ENCODE results near the gene ZNF768. TPM values are rescaled to one million over a fixed set of nuclear protein-coding genes. Genes with fewer than 3 reads are reported as not detected.

The ZNF768 gene
- total RNA-seq, result 10 to 100 TPM; 13.5 to 15.1 TPM
- 2.5 TPM for polyA plus RNA-seq

DNA sequence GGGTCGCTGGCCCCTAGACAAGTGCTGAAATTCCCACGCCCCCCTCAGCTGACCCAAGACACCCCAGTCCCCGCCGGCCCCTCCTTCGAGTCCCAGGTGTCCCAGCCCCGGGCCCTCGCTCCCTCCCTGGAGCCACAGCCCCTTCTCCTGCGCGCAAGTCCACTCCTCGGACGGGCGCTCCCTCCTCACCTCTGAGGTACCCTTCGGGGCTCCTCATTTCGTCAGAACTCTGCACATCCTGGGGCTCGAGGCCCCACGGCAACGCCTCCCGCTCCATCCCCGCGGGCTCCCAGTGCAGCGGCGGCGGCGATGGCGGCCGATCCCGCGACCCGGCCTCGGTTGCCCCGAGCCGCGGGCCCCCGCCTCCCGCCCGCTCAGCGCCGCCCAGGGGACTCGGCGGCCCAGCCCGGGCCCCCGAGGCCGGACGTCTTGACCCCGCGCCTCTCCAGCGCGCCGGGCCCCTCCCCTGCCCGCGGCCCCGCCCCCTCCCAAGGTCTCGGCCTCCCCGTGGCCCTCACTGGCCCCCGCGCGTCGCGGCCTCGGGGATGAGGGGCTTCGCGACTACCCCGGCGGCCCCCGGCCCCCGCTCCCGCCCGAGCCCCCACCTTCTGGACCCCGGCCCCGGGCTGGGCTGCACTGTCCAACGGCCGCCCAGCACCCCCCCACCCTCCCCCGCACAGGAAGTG, at the start of gene ZNF768:
Gene ZNF768 (minus strand): TSS at position 430 of the 686 bp plus-strand sequence. CDS start 153 bp downstream, at position 277.
- H3K4me1 Mint-ChIP-seq, result peaks cover 14 to 28% (median 27%) of the 10 kb centered on the region in 3 donors
- Histone ChIP-seq H3K27ac (ENCODE audit: low read depth, low read length) (peak within 1 kb of the TSS; percentile 79), H3K9me3 (ENCODE audit: low read length) (no peaks in the 10 kb centered on the region), H3K36me3 (ENCODE audit: insufficient read depth, low read length) (no peaks in the 10 kb centered on the region), H3K4me1 (ENCODE audit: insufficient read depth, low read length) (peaks cover 19% of the 10 kb centered on the region), H3K27me3 (ENCODE audit: insufficient read depth, low read length, poor library complexity, severe bottlenecking) (no peaks in the 10 kb centered on the region), H3K4me3 (ENCODE audit: low read length) (peak within 1 kb of the TSS; percentile 50)
- H3K27me3 Mint-ChIP-seq, result no peaks in the 10 kb centered on the region
- peak within 1 kb of the TSS; percentile 83 to 94 (median 90) for H3K4me3 Mint-ChIP-seq
- POLR2A ChIA-PET, result interaction anchor here (0.5 to 4.3 kb wide), 9 partner anchors 8 to 132 kb away, joined by 3 to 18 read pairs (median 4); partner anchors contain the start of genes FBRS, ZNF747 and ZNF764
- CTCF ChIA-PET, result interaction anchor here (0.8 to 2.5 kb wide), 5 partner anchors 9 to 97 kb away, joined by 3 to 11 read pairs (median 4); partner anchors contain the start of genes DCTPP1 and ZNF764
- H3K9me3 Mint-ChIP-seq, result no peaks in the 10 kb centered on the region
- H3K27ac Mint-ChIP-seq, result peak within 1 kb of the TSS; percentile 81 to 99 (median 92)
- H3K36me3 Mint-ChIP-seq, result peaks cover 0 to 22% (median 0%) of the 10 kb centered on the region in 3 donors
- peak in 3 of 5 donors; percentile 25 to 41 (median 30) for DNase-seq

DNA sequence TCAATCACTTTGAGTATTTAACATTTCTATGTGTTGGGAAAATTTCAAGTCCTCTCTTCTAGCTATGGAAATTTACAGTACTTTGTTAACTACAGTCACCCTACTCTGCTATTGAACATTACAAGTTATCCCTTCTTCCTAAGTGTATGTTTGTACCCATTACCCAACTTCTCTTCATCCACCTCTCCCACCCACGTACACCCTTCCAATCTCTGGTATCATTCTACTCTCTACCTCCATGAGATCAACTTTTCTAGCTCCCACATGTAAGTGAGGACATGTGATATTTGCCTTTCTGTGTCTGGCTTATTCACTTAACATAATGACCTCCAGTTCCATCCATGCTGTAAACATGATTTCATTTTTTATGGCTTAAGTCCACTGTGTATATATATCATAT, 48.3 kb upstream of the ZNF768 start:
- Mint-ChIP-seq H3K27ac (peak overlapping the region in 3 of 8 donors; percentile 11 to 66 (median 25)), H3K4me3 (peak overlapping the region in 2 of 7 donors; percentile 2 to 71), H3K9me3 (no peaks in the 10 kb centered on the region), H3K4me1 (peaks cover 12 to 31% (median 18%) of the 10 kb centered on the region in 3 donors), H3K27me3 (no peaks in the 10 kb centered on the region), H3K36me3 (peaks cover 0 to 25% (median 2%) of the 10 kb centered on the region in 3 donors)
- Histone ChIP-seq H3K27me3 (ENCODE audit: insufficient read depth, low read length, poor library complexity, severe bottlenecking) (no peaks in the 10 kb centered on the region), H3K4me1 (ENCODE audit: insufficient read depth, low read length) (peaks cover 19% of the 10 kb centered on the region), H3K27ac (ENCODE audit: low read depth, low read length) (no peak overlapping the region), H3K4me3 (ENCODE audit: low read length) (no peak overlapping the region), H3K36me3 (ENCODE audit: insufficient read depth, low read length) (no peaks in the 10 kb centered on the region), H3K9me3 (ENCODE audit: low read length) (no peaks in the 10 kb centered on the region)
- DNase-seq, result no peak
- POLR2A ChIA-PET, result no interaction called here
- CTCF ChIA-PET, result no interaction called here

DNA sequence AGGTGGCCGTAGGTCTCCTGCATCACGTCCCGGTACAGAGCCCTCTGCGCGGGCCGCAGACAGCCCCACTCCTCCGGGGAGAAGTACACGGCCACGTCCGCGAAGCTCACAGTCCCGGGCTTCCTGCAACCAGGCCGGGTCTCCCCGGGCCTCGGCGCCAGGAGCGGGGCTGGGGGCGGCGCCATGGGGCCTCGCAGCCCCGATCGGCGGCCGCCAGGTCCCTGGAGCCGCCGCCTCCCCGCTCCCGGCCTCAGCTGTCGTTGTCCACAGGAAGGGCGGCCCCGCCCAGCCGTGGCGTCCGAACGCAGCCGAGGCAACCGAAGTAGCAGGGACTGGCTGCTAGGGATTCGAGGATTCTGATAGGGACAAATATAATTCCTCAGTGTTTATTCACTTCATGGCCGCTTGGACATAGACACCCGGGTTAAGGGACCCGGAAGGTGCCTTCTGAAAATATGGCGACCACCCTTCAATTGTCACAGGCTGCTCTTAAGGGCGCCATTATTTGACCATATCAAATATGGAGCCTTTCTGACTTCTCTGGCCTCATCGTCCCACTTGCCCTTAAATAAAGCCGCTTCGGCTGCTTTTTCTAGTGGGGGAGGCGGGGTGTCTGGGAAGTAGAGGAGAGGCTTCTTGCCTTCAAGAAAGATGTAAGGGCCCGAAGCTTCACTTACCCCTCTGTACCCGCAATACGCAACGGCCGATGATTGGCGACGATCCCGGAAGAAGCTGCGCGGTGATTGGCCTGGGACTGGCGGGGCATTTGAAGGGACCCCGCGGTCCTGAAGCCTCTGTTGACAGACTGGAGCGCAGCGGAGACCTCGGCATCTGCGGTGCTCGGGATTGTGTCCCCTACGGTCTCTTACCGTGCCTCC, 45.3 kb upstream of the ZNF768 start, which contains the start of gene ZNF688:
Gene ZNF688 (minus strand): TSS at position 270 of the 878 bp plus-strand sequence. CDS start 85 bp downstream, at position 185.
- H3K27me3 ChIP-seq (ENCODE audit: insufficient read depth, low read length, poor library complexity, severe bottlenecking), result no peaks in the 10 kb centered on the region
- DNase-seq, result peak; percentile 92 to 98 (median 96)
- H3K4me1 Mint-ChIP-seq, result peaks cover 20 to 49% (median 31%) of the 10 kb centered on the region in 3 donors
- peak within 1 kb of the TSS; percentile 92 for H3K27ac ChIP-seq (ENCODE audit: low read depth, low read length)
- no peaks in the 10 kb centered on the region for H3K9me3 Mint-ChIP-seq
- CTCF ChIA-PET, result interaction anchor here (0.6 to 2.7 kb wide), 16 partner anchors 14 to 154 kb away, joined by 3 to 23 read pairs (median 4); partner anchors contain the start of genes DCTPP1, ZNF747, ZNF764 and ZNF785
- H3K4me3 ChIP-seq (ENCODE audit: low read length), result peak within 1 kb of the TSS; percentile 78
- H3K4me3 Mint-ChIP-seq, result peak within 1 kb of the TSS; percentile 87 to 96 (median 91)
- POLR2A ChIA-PET, result interaction anchor here (0.5 to 2.8 kb wide), 24 partner anchors 10 to 937 kb away, joined by 3 to 55 read pairs (median 4); partner anchors contain the start of genes DCTPP1, FBRS, PRR14 and ZNF689
- H3K9me3 ChIP-seq (ENCODE audit: low read length), result no peaks in the 10 kb centered on the region
- H3K4me1 ChIP-seq (ENCODE audit: insufficient read depth, low read length), result peaks cover 44% of the 10 kb centered on the region
- H3K27me3 Mint-ChIP-seq, result no peaks in the 10 kb centered on the region
- H3K27ac Mint-ChIP-seq, result peak within 1 kb of the TSS; percentile 89 to 99 (median 96)
- no peaks in the 10 kb centered on the region for H3K36me3 ChIP-seq (ENCODE audit: insufficient read depth, low read length)
- H3K36me3 Mint-ChIP-seq, result peaks cover 0 to 15% (median 2%) of the 10 kb centered on the region in 3 donors

DNA sequence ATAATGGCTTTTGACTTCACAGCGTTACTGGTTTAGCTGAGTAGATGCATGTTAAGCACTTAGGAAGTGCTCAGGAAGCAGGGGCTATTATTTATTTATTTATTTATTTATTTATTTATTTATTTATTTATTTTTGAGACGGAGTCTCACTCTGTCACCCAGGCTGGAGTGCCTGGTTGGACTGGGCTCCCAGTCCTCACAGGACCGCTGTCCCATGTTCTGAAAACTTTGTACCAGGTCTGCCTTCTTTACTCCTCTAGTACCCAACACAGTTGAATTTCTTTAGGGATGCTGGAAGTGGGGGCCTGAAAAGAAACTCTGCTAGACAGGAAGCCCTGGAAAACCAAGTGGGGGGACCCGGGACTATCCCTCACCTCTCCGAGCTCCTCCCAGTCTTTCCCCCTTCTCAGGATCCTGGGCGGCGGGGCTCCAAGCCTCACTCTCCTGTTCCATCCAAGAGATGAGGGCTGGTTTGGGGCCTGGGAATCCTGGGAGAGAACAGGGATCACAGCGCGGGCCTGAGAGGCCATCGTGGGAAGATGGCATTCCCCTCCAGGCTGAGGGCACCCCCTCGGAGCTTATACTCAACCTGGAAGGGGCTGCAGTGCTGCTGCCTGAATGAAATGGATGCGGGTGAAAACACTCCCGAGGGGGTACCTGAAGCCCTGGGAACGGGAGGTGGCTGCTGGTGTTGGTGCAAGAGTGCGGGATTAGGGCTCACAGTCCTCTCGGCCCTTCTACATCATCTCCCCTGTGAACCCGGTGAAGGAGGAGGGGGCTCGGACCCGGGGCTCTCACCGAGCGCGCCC, 44.5 kb upstream of the ZNF768 start:
- no peaks in the 10 kb centered on the region for H3K27me3 ChIP-seq (ENCODE audit: insufficient read depth, low read length, poor library complexity, severe bottlenecking)
- POLR2A ChIA-PET, result interaction anchor here (0.6 to 2.8 kb wide), 13 partner anchors 9 to 153 kb away, joined by 3 to 55 read pairs (median 8); partner anchors contain the start of genes PRR14, ZNF747, ZNF764 and ZNF785
- no peaks in the 10 kb centered on the region for H3K27me3 Mint-ChIP-seq
- H3K36me3 Mint-ChIP-seq, result peaks cover 0 to 15% (median 2%) of the 10 kb centered on the region in 3 donors
- CTCF ChIA-PET, result interaction anchor here (0.9 to 2.7 kb wide), 7 partner anchors 13 to 121 kb away, joined by 3 to 23 read pairs (median 5); partner anchors contain the start of genes ZNF747 and ZNF764
- H3K27ac Mint-ChIP-seq, result peak overlapping the region; percentile 77 to 97 (median 90)
- H3K36me3 ChIP-seq (ENCODE audit: insufficient read depth, low read length), result no peaks in the 10 kb centered on the region
- peaks cover 20 to 53% (median 35%) of the 10 kb centered on the region in 3 donors for H3K4me1 Mint-ChIP-seq
- peak overlapping the region; percentile 78 for H3K4me3 ChIP-seq (ENCODE audit: low read length)
- DNase-seq, result no peak
- H3K9me3 ChIP-seq (ENCODE audit: low read length), result no peaks in the 10 kb centered on the region
- H3K4me3 Mint-ChIP-seq, result peak overlapping the region; percentile 82 to 95 (median 90)
- H3K9me3 Mint-ChIP-seq, result no peaks in the 10 kb centered on the region
- peaks cover 44% of the 10 kb centered on the region for H3K4me1 ChIP-seq (ENCODE audit: insufficient read depth, low read length)
- H3K27ac ChIP-seq (ENCODE audit: low read depth, low read length), result peak overlapping the region; percentile 92

DNA sequence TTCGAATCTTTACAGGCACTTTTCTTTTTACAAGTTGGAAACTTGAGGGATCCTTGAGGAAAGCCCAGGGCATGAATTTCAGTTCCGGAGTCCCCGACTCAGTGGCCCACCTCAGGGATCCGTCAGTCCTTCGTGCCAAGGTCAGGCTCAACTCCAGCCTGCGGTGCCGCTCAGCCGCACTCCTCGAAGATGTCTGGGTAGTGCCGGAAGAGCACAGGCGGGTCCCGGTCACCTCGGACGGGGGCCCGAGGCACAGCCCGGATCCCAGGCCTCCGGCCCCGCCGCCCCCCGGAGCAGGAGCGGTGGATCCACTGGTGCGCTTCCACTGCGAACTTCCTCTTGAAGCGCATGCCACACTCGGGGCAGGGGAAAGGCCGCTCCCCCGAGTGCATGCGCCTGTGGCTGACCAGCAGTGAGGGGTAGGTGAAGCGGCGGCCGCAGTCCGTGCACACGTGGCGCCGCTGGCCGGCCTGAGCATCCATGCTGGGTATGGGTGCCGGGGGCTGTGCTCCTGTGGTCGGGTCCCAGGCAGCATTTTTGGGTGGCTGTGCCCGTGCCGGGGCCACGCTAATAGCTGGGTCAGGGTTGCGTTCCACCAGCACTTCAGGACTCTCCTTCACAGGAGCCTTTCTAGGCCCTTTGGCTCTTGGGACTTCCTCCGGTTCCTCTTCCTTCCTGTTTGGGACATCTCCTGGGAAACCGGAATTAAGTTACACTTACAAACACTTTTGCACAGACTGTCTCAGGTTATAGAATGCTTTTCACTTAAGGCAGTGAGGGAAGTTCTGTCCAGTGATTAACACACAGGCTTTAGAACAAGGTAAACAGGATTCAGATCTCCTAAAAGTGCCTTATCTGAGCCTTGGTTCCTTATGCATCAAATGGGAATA, 43.6 kb upstream of the ZNF768 start:
- Histone ChIP-seq H3K4me1 (ENCODE audit: insufficient read depth, low read length) (peaks cover 44% of the 10 kb centered on the region), H3K27ac (ENCODE audit: low read depth, low read length) (no peak overlapping the region), H3K27me3 (ENCODE audit: insufficient read depth, low read length, poor library complexity, severe bottlenecking) (no peaks in the 10 kb centered on the region), H3K9me3 (ENCODE audit: low read length) (no peaks in the 10 kb centered on the region), H3K4me3 (ENCODE audit: low read length) (no peak overlapping the region), H3K36me3 (ENCODE audit: insufficient read depth, low read length) (no peaks in the 10 kb centered on the region)
- Mint-ChIP-seq H3K4me1 (peaks cover 20 to 53% (median 35%) of the 10 kb centered on the region in 3 donors), H3K36me3 (peaks cover 0 to 15% (median 2%) of the 10 kb centered on the region in 3 donors), H3K9me3 (no peaks in the 10 kb centered on the region), H3K4me3 (peak overlapping the region in 6 of 7 donors; percentile 15 to 92 (median 87)), H3K27ac (peak overlapping the region in 7 of 8 donors; percentile 36 to 97 (median 88)), H3K27me3 (no peaks in the 10 kb centered on the region)
- CTCF ChIA-PET, result interaction anchor here (2.4 to 2.7 kb wide), 3 partner anchors 12 to 120 kb away, joined by 8 to 23 read pairs (median 19); partner anchors contain the start of genes ZNF747 and ZNF764
- POLR2A ChIA-PET, result interaction anchor here (1.0 to 2.8 kb wide), 5 partner anchors 8 to 43 kb away, joined by 3 to 55 read pairs (median 20); partner anchors contain the start of genes ZNF747, ZNF764 and ZNF785
- DNase-seq, result no peak

DNA sequence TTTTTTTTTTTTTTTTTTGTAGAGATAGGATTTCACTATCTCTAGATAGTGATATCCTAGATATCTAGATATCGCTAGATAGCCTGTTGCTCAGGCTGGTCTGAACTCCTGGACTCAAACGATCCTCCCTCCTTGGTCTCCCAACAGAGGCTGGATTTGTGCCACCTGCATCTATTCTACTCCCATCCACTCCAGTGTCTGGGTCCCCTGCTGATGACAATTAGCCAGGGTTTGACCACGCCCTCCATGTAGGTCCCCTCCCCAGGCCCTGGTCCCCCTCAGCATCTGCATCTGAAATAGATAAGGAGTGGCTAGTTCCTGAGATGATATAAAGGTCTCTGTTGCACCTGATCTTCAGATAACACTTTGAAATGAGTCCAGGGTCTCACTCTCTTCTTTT, 42.9 kb upstream of the ZNF768 start:
- Mint-ChIP-seq H3K36me3 (peaks cover 0 to 15% (median 2%) of the 10 kb centered on the region in 3 donors), H3K27ac (peak overlapping the region in 5 of 8 donors; percentile 60 to 96 (median 73)), H3K4me3 (peak overlapping the region in 5 of 7 donors; percentile 12 to 90 (median 23)), H3K9me3 (no peaks in the 10 kb centered on the region), H3K27me3 (no peaks in the 10 kb centered on the region), H3K4me1 (peaks cover 20 to 53% (median 35%) of the 10 kb centered on the region in 3 donors)
- H3K27me3 ChIP-seq (ENCODE audit: insufficient read depth, low read length, poor library complexity, severe bottlenecking), result no peaks in the 10 kb centered on the region
- peaks cover 44% of the 10 kb centered on the region for H3K4me1 ChIP-seq (ENCODE audit: insufficient read depth, low read length)
- no peak for DNase-seq
- H3K9me3 ChIP-seq (ENCODE audit: low read length), result no peaks in the 10 kb centered on the region
- H3K27ac ChIP-seq (ENCODE audit: low read depth, low read length), result no peak overlapping the region
- ChIA-PET POLR2A (interaction anchor here (0.6 to 1.5 kb wide), 5 partner anchors 34 to 186 kb away, joined by 3 to 9 read pairs (median 5); partner anchors contain the start of genes DCTPP1 and ZNF747), CTCF (interaction anchor here (1.1 to 1.5 kb wide), 4 partner anchors 11 to 140 kb away, joined by 3 to 11 read pairs (median 4); partner anchors contain the start of genes DCTPP1 and ZNF764)
- H3K4me3 ChIP-seq (ENCODE audit: low read length), result no peak overlapping the region
- no peaks in the 10 kb centered on the region for H3K36me3 ChIP-seq (ENCODE audit: insufficient read depth, low read length)
